Activated naive CD4-positive, alpha-beta T cell treated with anti-CD3 and anti-CD28 coated beads, Interleukin-2, amount 50 U/mL, for 16 hours (primary cell): Measurements from ENCODE around the gene FAT2.
"Not testable (repeated sequence)": the region's sequence is repeated elsewhere in the genome, so short reads cannot be mapped to it uniquely, and the experiment has no call there.

Experiments
- DNase-seq: peaks from one replicate; pipeline ENCODE4 v3.0.0-alpha.2; 2020

Gene FAT2

GRCh38 chr5:151581347-151581746, 9.8 kb downstream of the FAT2 start:
- DNase-seq: no peak

GRCh38 chr5:151580858-151581257, 10.3 kb downstream of the FAT2 start:
- no peak for DNase-seq

- no peak for DNase-seq
Measured at GRCh38 chr5:151580239-151580638, 10.9 kb downstream of the FAT2 start.

- DNase-seq: not testable (repeated sequence)
Measured at GRCh38 chr5:151579146-151579545, 12.0 kb downstream of the FAT2 start.

- DNase-seq: no peak
Measured at GRCh38 chr5:151578326-151579025, 12.7 kb downstream of the FAT2 start.

- DNase-seq: no peak
Measured at GRCh38 chr5:151577566-151577965, 13.6 kb downstream of the FAT2 start.

GRCh38 chr5:151574444-151574996, 16.6 kb downstream of the FAT2 start:
- no peak for DNase-seq

GRCh38 chr5:151572657-151573368, 18.3 kb downstream of the FAT2 start:
- DNase-seq: no peak

GRCh38 chr5:151571270-151572173, 19.6 kb downstream of the FAT2 start:
- no peak for DNase-seq

- DNase-seq: no peak
Measured at GRCh38 chr5:151570512-151571269, 20.4 kb downstream of the FAT2 start.

- DNase-seq: no peak
Measured at GRCh38 chr5:151570058-151570457, 21.1 kb downstream of the FAT2 start.

GRCh38 chr5:151569132-151570046, 21.7 kb downstream of the FAT2 start:
- DNase-seq: no peak

GRCh38 chr5:151568036-151568435, 23.1 kb downstream of the FAT2 start:
- DNase-seq: no peak

GRCh38 chr5:151565971-151566370, 25.2 kb downstream of the FAT2 start:
- DNase-seq: no peak

- no peak for DNase-seq
Measured at GRCh38 chr5:151562019-151562707, 29.0 kb downstream of the FAT2 start.

- DNase-seq: no peak
Measured at GRCh38 chr5:151557951-151558350, 33.2 kb downstream of the FAT2 start.

- no peak for DNase-seq
Measured at GRCh38 chr5:151557466-151557865, 33.7 kb downstream of the FAT2 start.

GRCh38 chr5:151556806-151557205, 34.3 kb downstream of the FAT2 start:
- no peak for DNase-seq

- no peak for DNase-seq
Measured at GRCh38 chr5:151555760-151556576, 35.2 kb downstream of the FAT2 start.

- no peak for DNase-seq
Measured at GRCh38 chr5:151553695-151554094, 37.4 kb downstream of the FAT2 start.
